ENCODE measurements around the gene DMGDH.

The DMGDH gene

DNA sequence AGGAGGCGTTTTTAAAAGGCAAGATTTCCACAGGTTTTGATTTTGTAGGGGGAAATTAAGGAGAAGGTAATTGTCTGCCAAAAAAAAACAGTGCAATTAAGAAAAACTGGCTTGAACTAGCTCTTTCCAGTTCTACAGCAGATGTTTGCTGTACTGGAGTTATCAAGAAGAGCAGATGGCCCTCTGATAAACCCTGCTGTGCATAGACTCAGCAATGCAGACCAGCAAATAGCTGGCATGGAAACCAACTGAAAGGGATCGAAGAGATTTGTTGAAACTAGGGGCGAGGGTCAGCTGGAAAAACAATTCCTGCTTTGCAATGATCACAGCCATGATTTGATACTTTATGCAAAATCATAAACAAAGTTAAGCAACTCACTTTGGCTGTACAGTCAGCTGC lies 24.3 kb upstream of the DMGDH start:
- no peak for ATAC-seq
- TF ChIP-seq ARNTL (CRISPR knock-in tag; IDR thresholded peaks at IDR 0.05; ENCODE audit: borderline replicate concordance, low read depth) (no peak), TCF4 (CRISPR knock-in tag; IDR thresholded peaks at IDR 0.05; ENCODE audit: borderline replicate concordance) (peak; percentile 74)

DNA sequence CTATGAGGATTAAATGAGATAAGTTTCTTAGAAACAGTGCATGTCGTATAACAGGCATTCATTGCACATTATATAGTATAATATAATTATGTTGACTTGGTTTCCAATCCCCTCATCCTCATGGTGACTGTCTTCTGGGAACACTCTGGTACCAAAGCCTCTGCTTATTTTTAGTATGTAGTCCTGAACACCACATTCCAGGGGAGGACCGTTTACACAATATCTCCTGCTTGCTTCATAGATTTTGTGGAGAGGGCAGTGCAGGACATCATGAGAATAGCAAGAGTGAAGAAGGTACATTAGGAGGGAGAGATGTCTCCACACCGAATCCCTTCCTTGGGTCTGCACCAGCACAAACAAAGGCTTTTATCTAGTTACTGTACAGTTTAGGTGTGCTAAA lies 21.6 kb upstream of the DMGDH start:
- ATAC-seq: no peak
- no peak for TF ChIP-seq TCF4 (CRISPR knock-in tag; IDR thresholded peaks at IDR 0.05; ENCODE audit: borderline replicate concordance)
- TF ChIP-seq ESRRG (CRISPR knock-in tag; IDR thresholded peaks at IDR 0.05): no peak
- TF ChIP-seq RARB (CRISPR knock-in tag; IDR thresholded peaks at IDR 0.05): no peak

DNA sequence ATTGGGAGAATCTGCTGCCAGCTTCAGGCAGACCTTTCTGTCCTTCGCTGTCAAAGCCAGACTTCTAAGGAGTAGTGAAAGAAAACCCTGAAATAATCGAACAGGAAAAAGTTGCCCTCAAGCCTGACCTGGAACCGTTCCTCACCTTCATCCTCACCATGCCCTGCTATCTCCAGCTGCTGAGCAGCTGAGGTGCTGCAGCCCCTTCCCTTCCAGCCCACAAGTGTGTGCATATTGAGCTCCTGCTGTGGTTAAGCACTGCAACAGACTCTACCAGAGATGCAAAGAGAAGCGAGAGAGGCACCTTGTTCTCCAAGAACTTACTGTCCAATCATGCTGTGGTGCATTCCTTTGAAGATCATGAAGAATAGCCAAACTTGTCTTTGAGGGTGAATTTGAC lies 19.0 kb upstream of the DMGDH start:
- TF ChIP-seq TOX (CRISPR knock-in tag; IDR thresholded peaks at IDR 0.05; ENCODE audit: borderline replicate concordance) (no peak), GLIS3 (CRISPR knock-in tag; IDR thresholded peaks at IDR 0.05) (no peak), ZC3H10 (CRISPR knock-in tag; IDR thresholded peaks at IDR 0.05) (no peak), ZNF565 (CRISPR knock-in tag; conservative IDR thresholded peaks at IDR 0.05; ENCODE audit: low read depth) (no peak), ISL1 (CRISPR knock-in tag; IDR thresholded peaks at IDR 0.05) (no peak), ARNTL (CRISPR knock-in tag; IDR thresholded peaks at IDR 0.05; ENCODE audit: borderline replicate concordance, low read depth) (no peak)
- TF ChIP-seq, protein P1, sequence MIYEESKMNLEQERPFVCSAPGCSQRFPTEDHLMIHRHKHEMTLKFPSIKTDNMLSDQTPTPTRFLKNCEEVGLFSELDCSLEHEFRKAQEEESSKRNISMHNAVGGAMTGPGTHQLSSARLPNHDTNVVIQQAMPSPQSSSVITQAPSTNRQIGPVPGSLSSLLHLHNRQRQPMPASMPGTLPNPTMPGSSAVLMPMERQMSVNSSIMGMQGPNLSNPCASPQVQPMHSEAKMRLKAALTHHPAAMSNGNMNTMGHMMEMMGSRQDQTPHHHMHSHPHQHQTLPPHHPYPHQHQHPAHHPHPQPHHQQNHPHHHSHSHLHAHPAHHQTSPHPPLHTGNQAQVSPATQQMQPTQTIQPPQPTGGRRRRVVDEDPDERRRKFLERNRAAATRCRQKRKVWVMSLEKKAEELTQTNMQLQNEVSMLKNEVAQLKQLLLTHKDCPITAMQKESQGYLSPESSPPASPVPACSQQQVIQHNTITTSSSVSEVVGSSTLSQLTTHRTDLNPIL (CRISPR knock-in tag; IDR thresholded peaks at IDR 0.05; ENCODE audit: low read depth): no peak
- TF ChIP-seq, protein P2, sequence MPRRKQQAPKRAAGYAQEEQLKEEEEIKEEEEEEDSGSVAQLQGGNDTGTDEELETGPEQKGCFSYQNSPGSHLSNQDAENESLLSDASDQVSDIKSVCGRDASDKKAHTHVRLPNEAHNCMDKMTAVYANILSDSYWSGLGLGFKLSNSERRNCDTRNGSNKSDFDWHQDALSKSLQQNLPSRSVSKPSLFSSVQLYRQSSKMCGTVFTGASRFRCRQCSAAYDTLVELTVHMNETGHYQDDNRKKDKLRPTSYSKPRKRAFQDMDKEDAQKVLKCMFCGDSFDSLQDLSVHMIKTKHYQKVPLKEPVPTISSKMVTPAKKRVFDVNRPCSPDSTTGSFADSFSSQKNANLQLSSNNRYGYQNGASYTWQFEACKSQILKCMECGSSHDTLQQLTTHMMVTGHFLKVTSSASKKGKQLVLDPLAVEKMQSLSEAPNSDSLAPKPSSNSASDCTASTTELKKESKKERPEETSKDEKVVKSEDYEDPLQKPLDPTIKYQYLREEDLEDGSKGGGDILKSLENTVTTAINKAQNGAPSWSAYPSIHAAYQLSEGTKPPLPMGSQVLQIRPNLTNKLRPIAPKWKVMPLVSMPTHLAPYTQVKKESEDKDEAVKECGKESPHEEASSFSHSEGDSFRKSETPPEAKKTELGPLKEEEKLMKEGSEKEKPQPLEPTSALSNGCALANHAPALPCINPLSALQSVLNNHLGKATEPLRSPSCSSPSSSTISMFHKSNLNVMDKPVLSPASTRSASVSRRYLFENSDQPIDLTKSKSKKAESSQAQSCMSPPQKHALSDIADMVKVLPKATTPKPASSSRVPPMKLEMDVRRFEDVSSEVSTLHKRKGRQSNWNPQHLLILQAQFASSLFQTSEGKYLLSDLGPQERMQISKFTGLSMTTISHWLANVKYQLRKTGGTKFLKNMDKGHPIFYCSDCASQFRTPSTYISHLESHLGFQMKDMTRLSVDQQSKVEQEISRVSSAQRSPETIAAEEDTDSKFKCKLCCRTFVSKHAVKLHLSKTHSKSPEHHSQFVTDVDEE (CRISPR knock-in tag; IDR thresholded peaks at IDR 0.05): no peak
- TF ChIP-seq, protein P3, sequence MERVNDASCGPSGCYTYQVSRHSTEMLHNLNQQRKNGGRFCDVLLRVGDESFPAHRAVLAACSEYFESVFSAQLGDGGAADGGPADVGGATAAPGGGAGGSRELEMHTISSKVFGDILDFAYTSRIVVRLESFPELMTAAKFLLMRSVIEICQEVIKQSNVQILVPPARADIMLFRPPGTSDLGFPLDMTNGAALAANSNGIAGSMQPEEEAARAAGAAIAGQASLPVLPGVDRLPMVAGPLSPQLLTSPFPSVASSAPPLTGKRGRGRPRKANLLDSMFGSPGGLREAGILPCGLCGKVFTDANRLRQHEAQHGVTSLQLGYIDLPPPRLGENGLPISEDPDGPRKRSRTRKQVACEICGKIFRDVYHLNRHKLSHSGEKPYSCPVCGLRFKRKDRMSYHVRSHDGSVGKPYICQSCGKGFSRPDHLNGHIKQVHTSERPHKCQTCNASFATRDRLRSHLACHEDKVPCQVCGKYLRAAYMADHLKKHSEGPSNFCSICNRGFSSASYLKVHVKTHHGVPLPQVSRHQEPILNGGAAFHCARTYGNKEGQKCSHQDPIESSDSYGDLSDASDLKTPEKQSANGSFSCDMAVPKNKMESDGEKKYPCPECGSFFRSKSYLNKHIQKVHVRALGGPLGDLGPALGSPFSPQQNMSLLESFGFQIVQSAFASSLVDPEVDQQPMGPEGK (CRISPR knock-in tag; IDR thresholded peaks at IDR 0.05; ENCODE audit: borderline replicate concordance): no peak
- TF ChIP-seq, protein P4, sequence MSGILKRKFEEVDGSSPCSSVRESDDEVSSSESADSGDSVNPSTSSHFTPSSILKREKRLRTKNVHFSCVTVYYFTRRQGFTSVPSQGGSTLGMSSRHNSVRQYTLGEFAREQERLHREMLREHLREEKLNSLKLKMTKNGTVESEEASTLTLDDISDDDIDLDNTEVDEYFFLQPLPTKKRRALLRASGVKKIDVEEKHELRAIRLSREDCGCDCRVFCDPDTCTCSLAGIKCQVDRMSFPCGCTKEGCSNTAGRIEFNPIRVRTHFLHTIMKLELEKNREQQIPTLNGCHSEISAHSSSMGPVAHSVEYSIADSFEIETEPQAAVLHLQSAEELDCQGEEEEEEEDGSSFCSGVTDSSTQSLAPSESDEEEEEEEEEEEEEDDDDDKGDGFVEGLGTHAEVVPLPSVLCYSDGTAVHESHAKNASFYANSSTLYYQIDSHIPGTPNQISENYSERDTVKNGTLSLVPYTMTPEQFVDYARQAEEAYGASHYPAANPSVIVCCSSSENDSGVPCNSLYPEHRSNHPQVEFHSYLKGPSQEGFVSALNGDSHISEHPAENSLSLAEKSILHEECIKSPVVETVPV (CRISPR knock-in tag; IDR thresholded peaks at IDR 0.05): no peak
- ATAC-seq: no peak

DNA sequence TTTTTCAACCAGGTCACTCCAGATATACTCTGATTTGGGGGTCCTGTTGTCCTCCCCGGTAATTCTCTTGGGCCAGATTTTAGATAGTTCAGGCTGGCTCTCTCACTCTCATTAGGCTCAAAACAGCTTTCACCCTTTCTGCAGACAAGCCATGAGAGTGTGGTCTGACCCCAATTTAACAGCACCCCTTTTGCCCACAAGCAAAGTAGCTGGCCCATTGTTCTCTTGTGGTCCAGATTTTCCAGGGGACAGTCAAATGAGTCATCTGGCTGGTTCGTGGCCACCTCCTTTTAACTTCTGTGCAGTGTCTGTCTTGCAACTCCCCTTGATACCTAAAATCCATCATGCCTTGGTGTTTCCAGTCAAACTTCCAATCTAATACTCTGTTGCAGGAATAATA lies 16.6 kb upstream of the DMGDH start:
- no peak for ATAC-seq

More for the DNA sequence above, 16.6 kb upstream of the DMGDH start:
- no peak for TF ChIP-seq GLIS3 (CRISPR knock-in tag; IDR thresholded peaks at IDR 0.05)
- TF ChIP-seq ZFP3 (CRISPR knock-in tag; IDR thresholded peaks at IDR 0.05): no peak
- TF ChIP-seq PPARA (CRISPR knock-in tag; IDR thresholded peaks at IDR 0.05; ENCODE audit: borderline replicate concordance): no peak
- TF ChIP-seq, protein P2 (CRISPR knock-in tag; IDR thresholded peaks at IDR 0.05): no peak
- TF ChIP-seq RARB (CRISPR knock-in tag; IDR thresholded peaks at IDR 0.05): no peak
- TF ChIP-seq ZNF565 (CRISPR knock-in tag; conservative IDR thresholded peaks at IDR 0.05; ENCODE audit: low read depth): no peak
- TF ChIP-seq, protein P1 (CRISPR knock-in tag; IDR thresholded peaks at IDR 0.05; ENCODE audit: low read depth): no peak
- TF ChIP-seq, protein P5, sequence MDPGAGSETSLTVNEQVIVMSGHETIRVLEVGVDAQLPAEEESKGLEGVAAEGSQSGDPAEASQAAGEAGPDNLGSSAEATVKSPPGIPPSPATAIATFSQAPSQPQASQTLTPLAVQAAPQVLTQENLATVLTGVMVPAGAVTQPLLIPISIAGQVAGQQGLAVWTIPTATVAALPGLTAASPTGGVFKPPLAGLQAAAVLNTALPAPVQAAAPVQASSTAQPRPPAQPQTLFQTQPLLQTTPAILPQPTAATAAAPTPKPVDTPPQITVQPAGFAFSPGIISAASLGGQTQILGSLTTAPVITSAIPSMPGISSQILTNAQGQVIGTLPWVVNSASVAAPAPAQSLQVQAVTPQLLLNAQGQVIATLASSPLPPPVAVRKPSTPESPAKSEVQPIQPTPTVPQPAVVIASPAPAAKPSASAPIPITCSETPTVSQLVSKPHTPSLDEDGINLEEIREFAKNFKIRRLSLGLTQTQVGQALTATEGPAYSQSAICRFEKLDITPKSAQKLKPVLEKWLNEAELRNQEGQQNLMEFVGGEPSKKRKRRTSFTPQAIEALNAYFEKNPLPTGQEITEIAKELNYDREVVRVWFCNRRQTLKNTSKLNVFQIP (CRISPR knock-in tag; IDR thresholded peaks at IDR 0.05; ENCODE audit: borderline replicate concordance, low read depth): no peak
- no peak for TF ChIP-seq ESRRG (CRISPR knock-in tag; IDR thresholded peaks at IDR 0.05)
- TF ChIP-seq, protein P4 (CRISPR knock-in tag; IDR thresholded peaks at IDR 0.05): no peak

Measured in SK-N-SH treated with all-trans-retinoic acid at 6 μM for 48 hours (cell line).